HG03342 (cell line): ENCODE results near the gene PRR22.
"Not testable (repeated sequence)": the region's sequence is repeated elsewhere in the genome, so short reads cannot be mapped to it uniquely, and the experiment has no call there.

Experiments used
- ATAC-seq: cut with Tn5 transposase; IDR thresholded peaks from one replicate; pipeline ENCODE4 v1.9.1; 2021; ENCODE audit warnings: mild to moderate bottlenecking, moderate library complexity; ENCODE audit not compliant: unreplicated experiment

Gene PRR22

GRCh38 chr19:5762608-5763217 is 21.8 kb downstream of the PRR22 start:
- no peak for ATAC-seq

GRCh38 chr19:5753743-5754142 is 30.8 kb downstream of the PRR22 start:
- no peak for ATAC-seq

- ATAC-seq, result no peak
Observed at GRCh38 chr19:5751709-5752108, 32.8 kb downstream of the PRR22 start.

- no peak for ATAC-seq
Observed at GRCh38 chr19:5749505-5749904, 35.0 kb downstream of the PRR22 start.

DNA sequence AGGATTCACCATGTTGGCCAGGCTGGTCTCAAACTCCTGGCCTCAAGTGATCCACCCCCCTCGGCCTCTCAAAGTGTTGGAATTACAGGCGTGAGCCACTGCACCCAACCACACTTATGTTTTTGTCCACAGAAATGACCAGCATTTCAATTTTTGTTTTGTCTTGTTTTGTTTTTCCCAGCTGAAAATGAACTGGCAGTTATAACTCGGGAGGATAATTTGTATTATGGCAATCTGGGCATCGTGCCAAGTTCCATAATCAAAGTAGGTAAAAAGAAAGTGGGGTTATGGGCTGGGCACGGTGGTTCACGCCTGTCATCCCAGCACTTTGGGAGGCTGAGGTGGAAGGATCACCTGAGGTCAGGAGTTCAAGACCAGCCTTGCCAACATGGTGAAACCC is 35.6 kb downstream of the PRR22 start:
- ATAC-seq, result not testable (repeated sequence)

DNA sequence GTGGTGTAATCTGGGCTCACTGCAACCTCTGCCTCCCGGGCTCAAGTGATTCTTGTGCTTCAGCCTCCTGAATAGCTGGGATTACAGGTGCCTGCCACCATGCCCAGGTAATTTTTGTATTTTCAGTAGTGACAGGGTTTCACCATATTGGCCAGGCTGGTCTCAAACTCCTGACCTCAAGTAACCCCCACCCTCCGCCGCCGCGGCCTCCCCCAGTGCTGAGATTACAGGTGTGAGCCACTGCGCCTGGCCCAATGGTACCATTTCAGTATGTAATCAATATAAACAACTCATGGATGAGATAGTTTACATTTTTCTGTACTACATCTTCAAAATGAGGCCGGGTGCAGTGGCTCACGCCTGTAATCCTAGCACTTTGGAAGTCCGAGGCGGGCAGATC is 39.5 kb downstream of the PRR22 start:
- not testable (repeated sequence) for ATAC-seq

GRCh38 chr19:5743630-5744029 is 40.9 kb downstream of the PRR22 start:
- no peak for ATAC-seq

DNA sequence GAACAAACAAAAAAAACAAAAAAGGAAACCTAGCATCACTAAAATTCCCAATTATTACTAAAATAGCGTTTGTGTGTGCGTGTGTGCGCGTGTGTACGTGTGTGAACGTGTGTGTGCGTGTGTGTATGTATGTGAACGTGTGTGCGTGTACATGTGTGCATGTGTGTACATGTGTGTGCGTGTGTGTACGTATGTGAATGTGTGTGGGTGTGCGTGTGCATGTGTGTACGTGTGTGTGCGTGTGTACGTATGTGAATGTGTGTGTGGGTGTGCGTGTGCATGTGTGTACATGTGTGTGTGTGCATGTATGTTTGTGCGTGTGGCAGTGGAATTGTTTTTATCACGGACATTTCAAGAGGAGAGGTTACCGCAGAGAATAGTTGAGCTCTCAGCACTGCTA is 42.5 kb downstream of the PRR22 start:
- no peak for ATAC-seq

DNA sequence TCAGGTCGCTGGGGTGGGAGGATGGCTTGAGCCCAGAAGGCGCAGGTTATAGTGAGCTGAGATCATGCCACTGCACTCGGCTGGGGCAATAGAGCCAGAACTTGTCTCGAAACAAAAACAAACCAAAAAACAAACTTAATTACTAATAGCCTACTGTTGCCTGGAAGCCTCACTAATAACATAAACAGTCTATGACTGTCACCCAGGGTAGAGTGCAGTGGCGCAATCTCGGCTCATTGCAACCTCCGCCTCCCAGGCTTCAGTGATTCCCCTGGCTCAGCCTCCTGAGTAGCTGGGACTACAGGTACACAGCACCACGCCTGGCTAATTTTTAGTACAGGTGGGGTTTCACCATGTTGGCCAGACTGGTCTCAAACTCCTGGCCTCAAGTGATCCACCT is 46.1 kb downstream of the PRR22 start:
- no peak for ATAC-seq

DNA sequence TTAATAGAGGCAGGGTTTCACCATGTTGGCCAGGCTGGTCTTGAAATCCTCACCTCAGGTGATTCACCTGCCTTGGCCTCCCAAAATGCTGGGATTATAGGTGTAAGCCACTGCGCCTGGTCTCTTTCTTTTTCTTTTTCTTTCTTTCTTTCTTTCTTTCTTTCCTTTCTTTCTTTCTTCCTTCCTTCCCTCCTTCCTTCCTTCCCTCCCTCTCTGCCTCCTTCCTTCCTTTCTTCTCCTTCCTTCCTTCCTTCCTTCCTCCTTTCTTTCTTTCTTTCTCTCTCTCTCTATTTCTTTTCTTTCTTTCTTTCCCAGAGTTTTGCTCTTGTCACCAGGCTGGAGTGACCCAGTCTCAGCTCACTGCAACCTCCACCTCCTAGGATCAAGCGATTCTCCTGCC is 51.4 kb downstream of the PRR22 start:
- ATAC-seq, result not testable (repeated sequence)
